Heart right ventricle (tissue), 16 donors: Measurements from ENCODE around the gene SPDL1. TPM values are rescaled to one million over a fixed set of nuclear protein-coding genes. Genes with fewer than 3 reads are reported as not detected.

Source experiments
- ATAC-seq, 8 donors: fragments of 200-7000 bp; cut with Tn5 transposase; one replicate each; pipeline ENCODE4 v1.9.1; 2020; ENCODE audit warnings: mild to moderate bottlenecking in 8 of 8, moderate library complexity in 8 of 8, moderate number of reproducible peaks in 1 of 8
- DNase-seq, 2 donors: peaks; one replicate each; pipeline ENCODE4 v3.0.0-alpha.2; 2020
- H3K27ac ChIP-seq, 10 donors: fragments of 200-600 bp; sonication (generic) in 2 of 10; one replicate each; pipeline versions ENCODE4 v1.5.0 to v1.8.0; 2020 to 2022; ENCODE audit warnings: mild to moderate bottlenecking in 3 of 10
- H3K27me3 ChIP-seq, 7 donors: fragments of 200-600 bp; one replicate each; pipeline ENCODE4 v1.8.0; 2021 to 2022; ENCODE audit warnings: mild to moderate bottlenecking in 2 of 7
- H3K36me3 ChIP-seq, 9 donors: fragments of 200-600 bp; sonication (generic) in 1 of 9; one replicate each; pipeline versions ENCODE4 v1.5.0 to v1.8.0; 2020 to 2022; ENCODE audit warnings: mild to moderate bottlenecking in 2 of 9
- H3K4me1 ChIP-seq, 9 donors: fragments of 200-600 bp; sonication (generic) in 1 of 9; one replicate each; pipeline versions ENCODE4 v1.5.0 to v1.8.0; 2020 to 2022; ENCODE audit warnings: mild to moderate bottlenecking in 4 of 9
- H3K4me3 ChIP-seq, 10 donors: fragments of 200-600 bp; sonication (generic) in 2 of 10; one replicate each; pipeline versions ENCODE4 v1.5.0 to v1.8.0; 2020 to 2022; ENCODE audit warnings: mild to moderate bottlenecking in 7 of 10, moderate library complexity in 2 of 10
- H3K9me3 ChIP-seq, 11 donors: fragments of 200-600 bp in 10 of 11; sonication (generic) in 2 of 11; one replicate each; pipeline versions ENCODE4 v1.5.0 to v1.8.0; 2013 to 2022; ENCODE audit warnings: mild to moderate bottlenecking in 2 of 11, control low read depth in 1 of 11, moderate library complexity in 1 of 11
- WGBS, 2 donors: extraction: QIAGEN DNeasy Blood & Tissue Kit; methylation state at CpG; one replicate each; pipeline ENCODE4 v1.1.7; 2013; ENCODE audit warnings: inconsistent platforms in 1 of 2; 5-methylcytosine and 5-hydroxymethylcytosine counted together
- intact Hi-C, 10 donors: fragments of 100-400 bp; cut with DNase I; formaldehyde crosslinking; loops; one replicate each; pipeline versions ENCODE4 v1.11.1 to v1.14.2; 2022
- polyA plus RNA-seq, 2 donors: library from polyadenylated mRNA; stranded (reverse); fragments of 200-250 nt; gene quantifications; one replicate each; pipeline ENCODE4 v1.2.3, GENCODE V29; 2013
- total RNA-seq, 10 donors: library from RNA; stranded (reverse); fragmentation: NEBNext Ultra II Directional in 3 of 10; extraction: Animal tissue kit (Norgen Biotek cat#: 25700) in 3 of 10; gene quantifications; one replicate each; pipeline versions ENCODE4 v1.2.1 to v1.2.4, GENCODE V29; 2021 to 2023
- TF ChIP-seq, protein P1 (sequence below), 9 donors: fragments of 200-600 bp; sonication (generic) in 2 of 9; IDR thresholded peaks; one replicate each; pipeline versions ENCODE4 v1.5.0 to v1.8.0; 2021 to 2022; ENCODE audit warnings: antibody characterized with exemption in 9 of 9, mild to moderate bottlenecking in 5 of 9, moderate library complexity in 1 of 9
- donor health status: Arrhythmogenic right ventricular cardiomyopathy.
- donor health status: ischemic (EF 13 %, LVEDD 7.1; RV severe dilation, severe dysfunction).
- donor health status: healthy with polysubstance abuse.
- donor health status: DM: no; HTN: yes; CAD: no.
- donor health status: DM: no; HTN: no; CAD: no.
- donor health status: ischemic (EF 25% LVEDD 6.9; RV normal size, moderate dysfunction).
- donor health status: ischemic (EF 25% LVEDD 5.7; RV mildly dilated, moderate dysfunction).
- donor health status: healthy.
- donor health status: DM: yes; HTN: yes; CAD: no.
- donor health status: Ischemic cardiomyopathy.
- donor health status: ischemic (EF 35%, LVEDD 5.7; RV mildly dilated, moderate dysfunction).
- donor health status: nonischemic (EF 11% LVEDD 7.7; RV severe dilation, severe dysfunction).
- donor health status: DM: yes; HTN: yes; CAD: no.
- donor health status: PGD.
- donor health status: ischemic (EF 29% LVEDD 5.4; RV normal size, mild dysfunction).
- donor health status: nonischemic (EF 23%, LVEDD 6.1; RV moderate dilation, normal function).

Gene SPDL1
- total and polyA plus RNA-seq, 12 donors = 2.9 to 5.7 (median 4.1) TPM

GRCh38 chr5:169606279-169606678, 22.7 kb downstream of the SPDL1 start:
- WGBS, 2 donors = 95 to 97% methylated on average over 3 of the region's 3 CpGs
- peaks cover 0 to 15% (median 0%) of the 10 kb centered on the region in 11 donors for H3K9me3 ChIP-seq
- intact Hi-C loops = no loop called here

DNA sequence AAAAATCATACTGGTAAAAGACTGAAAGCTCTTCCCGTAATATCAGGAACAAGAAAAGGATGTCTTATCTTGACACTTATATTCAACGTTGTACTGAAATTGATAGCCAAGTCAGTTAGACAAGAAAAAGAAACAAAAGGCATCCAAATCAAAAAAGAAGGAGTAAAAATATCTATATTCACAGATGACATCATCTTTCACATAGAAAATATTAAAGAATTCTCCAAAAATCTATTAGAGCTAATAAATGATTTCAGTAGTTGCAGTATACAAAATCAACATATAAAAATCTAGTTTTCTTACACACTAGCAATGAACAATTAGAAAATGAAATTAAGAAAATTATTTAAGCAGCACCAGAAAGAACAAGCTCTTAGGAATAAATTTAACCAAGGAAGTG, 24.3 kb downstream of the SPDL1 start:
- Histone ChIP-seq H3K9me3 (peaks cover 0 to 24% (median 0%) of the 10 kb centered on the region in 11 donors), H3K4me1 (no peaks in the 10 kb centered on the region), H3K4me3 (no peak overlapping the region), H3K27me3 (peaks cover 0 to 4% (median 0%) of the 10 kb centered on the region in 7 donors), H3K27ac (no peak overlapping the region), H3K36me3 (peaks cover 0 to 26% (median 0%) of the 10 kb centered on the region in 9 donors)
- intact Hi-C loops = no loop called here
- ATAC-seq = no peak
- TF ChIP-seq, protein P1, sequence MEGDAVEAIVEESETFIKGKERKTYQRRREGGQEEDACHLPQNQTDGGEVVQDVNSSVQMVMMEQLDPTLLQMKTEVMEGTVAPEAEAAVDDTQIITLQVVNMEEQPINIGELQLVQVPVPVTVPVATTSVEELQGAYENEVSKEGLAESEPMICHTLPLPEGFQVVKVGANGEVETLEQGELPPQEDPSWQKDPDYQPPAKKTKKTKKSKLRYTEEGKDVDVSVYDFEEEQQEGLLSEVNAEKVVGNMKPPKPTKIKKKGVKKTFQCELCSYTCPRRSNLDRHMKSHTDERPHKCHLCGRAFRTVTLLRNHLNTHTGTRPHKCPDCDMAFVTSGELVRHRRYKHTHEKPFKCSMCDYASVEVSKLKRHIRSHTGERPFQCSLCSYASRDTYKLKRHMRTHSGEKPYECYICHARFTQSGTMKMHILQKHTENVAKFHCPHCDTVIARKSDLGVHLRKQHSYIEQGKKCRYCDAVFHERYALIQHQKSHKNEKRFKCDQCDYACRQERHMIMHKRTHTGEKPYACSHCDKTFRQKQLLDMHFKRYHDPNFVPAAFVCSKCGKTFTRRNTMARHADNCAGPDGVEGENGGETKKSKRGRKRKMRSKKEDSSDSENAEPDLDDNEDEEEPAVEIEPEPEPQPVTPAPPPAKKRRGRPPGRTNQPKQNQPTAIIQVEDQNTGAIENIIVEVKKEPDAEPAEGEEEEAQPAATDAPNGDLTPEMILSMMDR (IDR thresholded peaks at IDR 0.05) = no peak
- DNase-seq = no peak
- WGBS, 2 donors = 40 to 48% methylated on average over 2 of the region's 2 CpGs

More at GRCh38 chr5:169606279-169606678, 22.7 kb downstream of the SPDL1 start:
- DNase-seq (no peak), ATAC-seq (no peak)
- H3K4me3 ChIP-seq = no peak overlapping the region
- peaks cover 0 to 42% (median 11%) of the 10 kb centered on the region in 9 donors for H3K36me3 ChIP-seq
- TF ChIP-seq, protein P1 (IDR thresholded peaks at IDR 0.05) = no peak
- H3K27ac ChIP-seq = no peak overlapping the region
- peaks cover 0 to 4% (median 0%) of the 10 kb centered on the region in 7 donors for H3K27me3 ChIP-seq
- no peaks in the 10 kb centered on the region for H3K4me1 ChIP-seq

GRCh38 chr5:169609716-169610115, 26.1 kb downstream of the SPDL1 start:
- H3K27ac ChIP-seq = no peak overlapping the region
- DNase-seq (no peak), ATAC-seq (no peak)
- peaks cover 0 to 4% (median 3%) of the 10 kb centered on the region in 7 donors for H3K27me3 ChIP-seq
- H3K4me1 ChIP-seq = no peaks in the 10 kb centered on the region
- H3K9me3 ChIP-seq = peaks cover 0 to 24% (median 0%) of the 10 kb centered on the region in 11 donors
- H3K4me3 ChIP-seq = no peak overlapping the region
- intact Hi-C loops = no loop called here
- 65 to 73% methylated on average over 3 of the region's 3 CpGs for WGBS, 2 donors
- TF ChIP-seq, protein P1 (IDR thresholded peaks at IDR 0.05) = no peak
- peaks cover 0 to 12% (median 0%) of the 10 kb centered on the region in 9 donors for H3K36me3 ChIP-seq

DNA sequence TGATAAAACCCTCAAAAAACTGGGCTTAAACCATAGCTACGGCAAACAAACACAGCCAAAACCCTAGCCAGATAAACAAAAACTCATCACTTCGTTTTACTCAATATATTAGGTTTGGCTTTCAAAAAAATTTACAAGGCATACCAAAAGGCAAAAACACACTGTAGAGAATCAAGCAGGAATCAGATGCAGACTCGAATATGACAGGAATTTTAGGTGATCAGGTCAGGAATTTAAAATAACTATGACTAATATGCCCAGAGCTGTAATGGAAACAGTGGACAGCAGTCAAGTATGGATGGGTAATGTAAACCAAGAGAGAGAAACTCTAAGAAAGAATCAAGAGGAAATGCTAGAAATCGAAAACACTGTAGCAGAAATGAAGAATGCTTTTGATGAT, 27.0 kb downstream of the SPDL1 start:
- DNase-seq (no peak), ATAC-seq (no peak)
- Histone ChIP-seq H3K36me3 (peaks cover 0 to 7% (median 0%) of the 10 kb centered on the region in 9 donors), H3K4me3 (no peak overlapping the region), H3K27ac (no peak overlapping the region), H3K4me1 (no peaks in the 10 kb centered on the region), H3K27me3 (peaks cover 0 to 5% (median 3%) of the 10 kb centered on the region in 7 donors), H3K9me3 (peaks cover 0 to 24% (median 0%) of the 10 kb centered on the region in 11 donors)
- TF ChIP-seq, protein P1 (IDR thresholded peaks at IDR 0.05) = no peak
- WGBS, 2 donors = 81 to 82% methylated on average over 4 of the region's 4 CpGs
- intact Hi-C loops = no loop called here
